HepG2 (cell line): ENCODE results near the gene OSTF1. TPM values are rescaled to one million over a fixed set of nuclear protein-coding genes. Genes with fewer than 3 reads are reported as not detected.

ENCODE experiments used
- ATAC-seq: fragments of 200-7000 bp; cut with Tn5 transposase; 3 replicates; pipeline ENCODE4 v1.9.1; 2020; ENCODE audit warnings: mild to moderate bottlenecking, moderate library complexity
- BruUV-seq: library from RNA; stranded (reverse); fragments of 400-500 nt; replicated peaks from 2 replicates; lab custom pipeline; 2021; lab: Mats Ljungman, UMichigan
- CTCF ChIA-PET: fragments of 300-600 bp; formaldehyde crosslinking; extraction: SDS; loops from one replicate; lab custom pipeline; 2021; ENCODE audit warnings: low total read pairs, inconsistent platforms, low intra/inter-chr PET ratio; lab: Yijun Ruan, JAX
- POLR2A ChIA-PET: fragments of 350-600 bp; sonication (Branson Sonifier 250); formaldehyde crosslinking; loops from one replicate; lab custom pipeline; 2020; ENCODE audit warnings: antibody characterized with exemption, inconsistent platforms; lab: Yijun Ruan, JAX
- DNase-seq: peaks from one replicate; pipeline ENCODE4 v3.0.0-alpha.2; 2015; ENCODE audit warnings: low spot score
- FAIRE-seq: peaks from 3 replicates; lab custom pipeline; 2011; peaks lifted over from hg19 to GRCh38; lab: Jason Lieb, UNC
- H2AFZ ChIP-seq: one replicate; pipeline ENCODE4 v1.6.1; 2011; ENCODE audit warnings: low read length, inconsistent platforms
- H3K27ac ChIP-seq: fragments of 300-600 bp; 3 replicates; pipeline ENCODE4 v1.8.0; 2011; ENCODE audit warnings: mixed run types, mild to moderate bottlenecking, mixed read lengths, low read length, inconsistent platforms; ENCODE audit not compliant: insufficient read depth; ENCODE audit errors: extremely low read length
- H3K27me3 ChIP-seq, 2 experiments: fragments of 200-600 bp in 1 of 2; 2 replicates in 1 of 2; 3 replicates in 1 of 2; pipeline versions ENCODE4 v1.6.0 to v1.8.0; 2011; ENCODE audit warnings: low read length in 2 of 2, mild to moderate bottlenecking in 2 of 2, moderate library complexity in 2 of 2, inconsistent platforms in 1 of 2; ENCODE audit not compliant: insufficient read depth in 2 of 2, control insufficient read depth in 1 of 2
- H3K36me3 ChIP-seq, 2 experiments: fragments of 200-600 bp in 1 of 2; replicated peaks in 1 of 2; 2 replicates in 1 of 2; 3 replicates in 1 of 2; pipeline versions ENCODE4 v1.5.1 to v1.8.0; 2011; ENCODE audit warnings: low read length in 2 of 2, inconsistent platforms in 1 of 2; ENCODE audit not compliant: insufficient read depth in 2 of 2, control insufficient read depth in 1 of 2
- H3K4me1 ChIP-seq: 2 replicates; pipeline ENCODE4 v1.5.1; 2012; ENCODE audit warnings: low read length, inconsistent platforms; ENCODE audit not compliant: insufficient read depth
- H3K4me2 ChIP-seq: 2 replicates; pipeline ENCODE4 v1.6.0; 2011; ENCODE audit warnings: low read depth, low read length, inconsistent platforms
- H3K4me3 ChIP-seq, 3 experiments: fragments of 200-600 bp in 1 of 3; sonication (generic), shearing (Covaris generic) in 1 of 3; replicated peaks in 1 of 3; 2 replicates each; pipeline ENCODE4 v1.5.1; 2011 to 2016; ENCODE audit warnings: low read length in 3 of 3, inconsistent platforms in 2 of 3, low read depth in 2 of 3, mild to moderate bottlenecking in 2 of 3, control low read depth in 1 of 3, mixed read lengths in 1 of 3; ENCODE audit not compliant: insufficient read depth in 1 of 3
- H3K79me2 ChIP-seq: one replicate; pipeline ENCODE4 v1.6.1; 2011; ENCODE audit warnings: low read length, inconsistent platforms; ENCODE audit not compliant: insufficient read depth
- H3K9ac ChIP-seq: 2 replicates; pipeline ENCODE4 v1.6.0; 2011; ENCODE audit warnings: mild to moderate bottlenecking, low read depth, low read length, inconsistent platforms; ENCODE audit not compliant: insufficient read depth
- H3K9me3 ChIP-seq: 2 replicates; pipeline ENCODE4 v1.5.1; 2012; ENCODE audit warnings: mild to moderate bottlenecking, low read length
- H4K20me1 ChIP-seq: 2 replicates; pipeline ENCODE4 v1.6.0; 2011; ENCODE audit warnings: inconsistent platforms, mild to moderate bottlenecking, low read length, moderate library complexity; ENCODE audit not compliant: insufficient read depth
- BRCA1 ChIP-seq: sonication (generic); formaldehyde crosslinking; IDR thresholded peaks from 2 replicates; pipeline ENCODE4 v1.4.0; 2020; ENCODE audit warnings: missing genetic modification reagents
- E2F1 ChIP-seq: sonication (generic); formaldehyde crosslinking; IDR thresholded peaks from 2 replicates; pipeline ENCODE4 v1.5.0; 2020; ENCODE audit warnings: missing genetic modification reagents
- ETV5 ChIP-seq: IDR thresholded peaks from 2 replicates; pipeline ENCODE4 v1.6.1; 2018; ENCODE audit warnings: missing biosample characterization, missing genetic modification reagents, inconsistent platforms, borderline replicate concordance
- FOXC1 ChIP-seq: sonication (generic); formaldehyde crosslinking; IDR thresholded peaks from 2 replicates; pipeline ENCODE4 v1.8.0; 2022; ENCODE audit warnings: mild to moderate bottlenecking, missing genetic modification reagents, borderline replicate concordance
- HOMEZ ChIP-seq: IDR thresholded peaks from 2 replicates; pipeline ENCODE4 v1.6.1; 2016; ENCODE audit warnings: low read depth
- ISL2 ChIP-seq: sonication (generic); formaldehyde crosslinking; IDR thresholded peaks from 2 replicates; pipeline ENCODE4 v1.5.0; 2020; ENCODE audit warnings: missing genetic modification reagents
- KLF6 ChIP-seq: IDR thresholded peaks from 2 replicates; pipeline ENCODE4 v1.8.0; 2016; ENCODE audit warnings: missing biosample characterization, missing genetic modification reagents
- KMT2A ChIP-seq: sonication (generic); formaldehyde crosslinking; IDR thresholded peaks from 2 replicates; pipeline ENCODE4 v1.4.0; 2020; ENCODE audit warnings: missing genetic modification reagents
- RORA ChIP-seq: sonication (generic); formaldehyde crosslinking; IDR thresholded peaks from 2 replicates; pipeline ENCODE4 v1.5.0; 2020; ENCODE audit warnings: mild to moderate bottlenecking, missing genetic modification reagents, moderate library complexity
- THAP9 ChIP-seq: sonication (generic); formaldehyde crosslinking; IDR thresholded peaks from 2 replicates; pipeline ENCODE4; 2020; ENCODE audit warnings: missing genetic modification reagents, mild to moderate bottlenecking, borderline replicate concordance
- ZBTB3 ChIP-seq: sonication (generic); formaldehyde crosslinking; IDR thresholded peaks from 2 replicates; pipeline ENCODE4 v1.4.0; 2020; ENCODE audit warnings: low read depth, mild to moderate bottlenecking, moderate library complexity, missing genetic modification reagents, borderline replicate concordance
- ZNF253 ChIP-seq: sonication (generic); formaldehyde crosslinking; IDR thresholded peaks from 2 replicates; pipeline ENCODE4 v1.8.0; 2022; ENCODE audit warnings: mild to moderate bottlenecking, missing genetic modification reagents, borderline replicate concordance
- ZNF503 ChIP-seq: sonication (generic); formaldehyde crosslinking; IDR thresholded peaks from 2 replicates; pipeline ENCODE4 v1.4.0; 2020; ENCODE audit warnings: missing genetic modification reagents
- ZSCAN22 ChIP-seq: sonication (generic); formaldehyde crosslinking; IDR thresholded peaks from 2 replicates; pipeline ENCODE4 v1.4.0; 2020; ENCODE audit warnings: mild to moderate bottlenecking, missing genetic modification reagents
- WGBS: methylation state at CpG from one replicate; pipeline ENCODE4 v1.1.6; 2017; ENCODE audit warnings: low lambda C conversion rate; 5-methylcytosine and 5-hydroxymethylcytosine counted together
- in situ Hi-C: cut with HindIII; loops from 2 replicates; pipeline ENCODE4 v1.10.0; 2017; ENCODE audit warnings: low pct_unique_long_range_greater_than_20kb; ENCODE audit not compliant: extremely low pct_ligation_motif_present
- intact Hi-C: fragments of 100-400 bp; cut with micrococcal nuclease; formaldehyde crosslinking; loops from one replicate; pipeline ENCODE4 v1.10.0; 2022; ENCODE audit not compliant: unreplicated experiment
- polyA plus RNA-seq, 8 experiments: library from polyadenylated mRNA; depleted of rRNA in 3 of 8; stranded (reverse) in 7 of 8; unstranded in 1 of 8; fragments of >200 nt; fragmentation: Illumina TruSeq in 4 of 8; extraction: Trizol in 4 of 8; gene quantifications; 2 replicates each; pipeline versions ENCODE4 v1.2.1 to v1.2.3, GENCODE V29; 2011 to 2016; ENCODE audit warnings: low read depth in 4 of 8, missing spikeins in 1 of 8, mixed read lengths in 1 of 8; ENCODE audit not compliant: insufficient read depth in 1 of 8
- total RNA-seq, 5 experiments: library from RNA; depleted of rRNA; stranded (reverse); fragments of >200 nt; fragmentation: Illumina TruSeq; extraction: Trizol; gene quantifications; 2 replicates each; pipeline ENCODE4 v1.2.3, GENCODE V29; 2016; ENCODE audit warnings: low read depth in 1 of 5

OSTF1 gene
- total and polyA plus RNA-seq, 2 of the 13 experiments (the other 11 are each of a cell fraction or from before 2014, with no cell fraction given) = 16.8 to 39.0 TPM

GRCh38 chr9:75175395-75175794 lies 87.1 kb downstream of the OSTF1 start:
- Histone ChIP-seq H3K27me3 (no peaks in the 10 kb centered on the region), H3K9ac (no peak overlapping the region), H3K9me3 (no peaks in the 10 kb centered on the region), H3K79me2 (no peaks in the 10 kb centered on the region), H3K4me2 (no peak overlapping the region), H3K27ac (no peak overlapping the region), H3K4me3 (no peak overlapping the region), H3K4me1 (no peaks in the 10 kb centered on the region), H3K36me3 (no peaks in the 10 kb centered on the region), H2AFZ (no peak overlapping the region), H4K20me1 (no peaks in the 10 kb centered on the region)
- ChIA-PET CTCF (no interaction called here), POLR2A (no interaction called here)
- 70% methylated on average over 6 of the region's 6 CpGs for WGBS
- DNase-seq (no peak), FAIRE-seq (no peak), ATAC-seq (no peak)
- in situ Hi-C loops = no loop called here
- no peak for TF ChIP-seq KMT2A
- no peak for TF ChIP-seq ZNF253 (CRISPR knock-in tag)
- no peak for TF ChIP-seq ETV5
- no peak for TF ChIP-seq ISL2 (CRISPR knock-in tag)
- TF ChIP-seq THAP9 (CRISPR knock-in tag) = no peak
- TF ChIP-seq ZBTB3 (CRISPR knock-in tag) = no peak
- no peak for TF ChIP-seq ZNF503
- TF ChIP-seq E2F1 (CRISPR knock-in tag) = no peak
- TF ChIP-seq BRCA1 (CRISPR knock-in tag) = no peak
- TF ChIP-seq ZSCAN22 (CRISPR knock-in tag) = no peak
- TF ChIP-seq RORA (CRISPR knock-in tag) = no peak
- TF ChIP-seq HOMEZ (CRISPR knock-in tag) = no peak
- no peak for TF ChIP-seq FOXC1 (CRISPR knock-in tag)
- TF ChIP-seq KLF6 = no peak
- intact Hi-C loops = no loop called here
- no TSS peak for BruUV-seq
